HG03066 (cell line): ENCODE data around the gene ADSL.
A peak's percentile ranks its signal among the peaks of the same experiment; 100 is the strongest.

Experiments
- ATAC-seq: cut with Tn5 transposase; IDR thresholded peaks from one replicate; pipeline ENCODE4 v1.9.1; 2021; ENCODE audit warnings: low read depth; ENCODE audit not compliant: unreplicated experiment

Gene ADSL

GRCh38 chr22:40433416-40434090 is 87.3 kb downstream of the ADSL start:
- no peak for ATAC-seq

- no peak for ATAC-seq
These were observed 87.8 kb downstream of the ADSL start for GRCh38 chr22:40434106-40434505.

DNA sequence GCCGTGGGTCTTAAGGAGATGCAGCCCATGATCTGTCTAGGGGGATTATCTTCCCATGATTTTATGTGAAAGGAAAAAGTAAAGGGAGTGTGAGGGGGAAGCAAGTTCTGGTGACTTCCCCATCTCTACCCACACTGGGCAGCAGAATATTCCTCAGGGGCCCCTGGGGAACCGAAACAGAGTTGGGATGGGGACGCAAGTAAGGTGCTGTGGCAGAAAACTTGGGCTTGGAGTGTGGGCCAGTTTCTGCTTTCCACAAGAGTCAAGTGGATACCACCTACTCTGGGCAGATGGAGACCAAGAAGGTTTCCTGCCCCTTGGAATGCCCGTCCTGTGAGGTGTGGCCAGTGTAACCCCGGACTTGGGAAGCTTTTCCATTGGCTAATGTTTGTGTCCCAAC is 88.4 kb downstream of the ADSL start:
- no peak for ATAC-seq

- ATAC-seq, result peak; percentile 58
These were observed 90.5 kb downstream of the ADSL start for GRCh38 chr22:40436505-40437431.
